WI38 (cell line): ENCODE data around the gene MYOF.

Source experiments
- H3K4me3 ChIP-seq: 2 replicates; pipeline ENCODE4 v1.5.1; 2011; ENCODE audit warnings: low read depth, mild to moderate bottlenecking, control low read depth, low read length
- TF ChIP-seq, protein P1 (sequence below): IDR thresholded peaks from 2 replicates; pipeline ENCODE4 v1.5.1; 2012; ENCODE audit warnings: low read depth, mild to moderate bottlenecking, control low read depth, low read length

Gene MYOF

DNA sequence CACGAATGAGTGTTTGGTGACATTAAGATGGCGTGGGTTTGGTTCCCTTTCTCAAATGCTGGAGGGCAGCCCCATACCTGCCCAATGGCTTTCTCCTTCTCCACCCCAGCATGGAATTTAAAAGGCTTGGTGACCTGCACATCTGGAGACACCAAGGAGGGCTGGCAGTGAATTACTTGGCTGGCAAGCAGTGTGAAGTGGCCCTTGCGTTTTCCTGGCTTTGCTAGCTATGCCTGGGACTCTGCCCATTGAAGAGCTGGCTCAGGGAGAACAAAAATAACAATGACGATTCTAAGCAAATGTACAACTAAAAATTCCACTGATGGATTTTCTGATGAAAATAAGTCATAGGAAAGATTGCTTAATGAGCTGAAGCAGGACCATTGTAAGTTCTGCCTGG is 204.8 kb downstream of the MYOF start:
- TF ChIP-seq, protein P1, sequence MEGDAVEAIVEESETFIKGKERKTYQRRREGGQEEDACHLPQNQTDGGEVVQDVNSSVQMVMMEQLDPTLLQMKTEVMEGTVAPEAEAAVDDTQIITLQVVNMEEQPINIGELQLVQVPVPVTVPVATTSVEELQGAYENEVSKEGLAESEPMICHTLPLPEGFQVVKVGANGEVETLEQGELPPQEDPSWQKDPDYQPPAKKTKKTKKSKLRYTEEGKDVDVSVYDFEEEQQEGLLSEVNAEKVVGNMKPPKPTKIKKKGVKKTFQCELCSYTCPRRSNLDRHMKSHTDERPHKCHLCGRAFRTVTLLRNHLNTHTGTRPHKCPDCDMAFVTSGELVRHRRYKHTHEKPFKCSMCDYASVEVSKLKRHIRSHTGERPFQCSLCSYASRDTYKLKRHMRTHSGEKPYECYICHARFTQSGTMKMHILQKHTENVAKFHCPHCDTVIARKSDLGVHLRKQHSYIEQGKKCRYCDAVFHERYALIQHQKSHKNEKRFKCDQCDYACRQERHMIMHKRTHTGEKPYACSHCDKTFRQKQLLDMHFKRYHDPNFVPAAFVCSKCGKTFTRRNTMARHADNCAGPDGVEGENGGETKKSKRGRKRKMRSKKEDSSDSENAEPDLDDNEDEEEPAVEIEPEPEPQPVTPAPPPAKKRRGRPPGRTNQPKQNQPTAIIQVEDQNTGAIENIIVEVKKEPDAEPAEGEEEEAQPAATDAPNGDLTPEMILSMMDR: no peak

DNA sequence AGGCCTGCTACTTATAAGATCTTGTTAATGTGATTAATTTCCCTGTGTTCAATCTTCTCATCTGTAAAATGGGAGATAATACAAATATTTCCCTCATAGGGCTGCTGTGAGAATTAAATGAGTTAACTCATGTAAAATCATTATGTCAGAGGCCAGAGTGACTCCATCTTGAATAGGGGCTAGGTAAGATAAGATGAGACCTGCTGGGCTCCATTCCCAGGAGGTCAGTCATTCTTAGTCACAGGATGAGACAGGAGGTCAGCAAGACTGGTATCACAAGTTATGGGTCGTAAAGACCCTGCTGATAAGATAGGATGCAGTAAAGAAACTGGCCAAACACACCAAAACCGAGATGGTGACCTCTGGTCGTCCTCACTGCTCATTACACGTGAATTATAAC is 207.7 kb downstream of the MYOF start:
- no peak overlapping the region for H3K4me3 ChIP-seq
- TF ChIP-seq, protein P1: no peak

More for the DNA sequence above, 204.8 kb downstream of the MYOF start:
- H3K4me3 ChIP-seq: no peak overlapping the region

DNA sequence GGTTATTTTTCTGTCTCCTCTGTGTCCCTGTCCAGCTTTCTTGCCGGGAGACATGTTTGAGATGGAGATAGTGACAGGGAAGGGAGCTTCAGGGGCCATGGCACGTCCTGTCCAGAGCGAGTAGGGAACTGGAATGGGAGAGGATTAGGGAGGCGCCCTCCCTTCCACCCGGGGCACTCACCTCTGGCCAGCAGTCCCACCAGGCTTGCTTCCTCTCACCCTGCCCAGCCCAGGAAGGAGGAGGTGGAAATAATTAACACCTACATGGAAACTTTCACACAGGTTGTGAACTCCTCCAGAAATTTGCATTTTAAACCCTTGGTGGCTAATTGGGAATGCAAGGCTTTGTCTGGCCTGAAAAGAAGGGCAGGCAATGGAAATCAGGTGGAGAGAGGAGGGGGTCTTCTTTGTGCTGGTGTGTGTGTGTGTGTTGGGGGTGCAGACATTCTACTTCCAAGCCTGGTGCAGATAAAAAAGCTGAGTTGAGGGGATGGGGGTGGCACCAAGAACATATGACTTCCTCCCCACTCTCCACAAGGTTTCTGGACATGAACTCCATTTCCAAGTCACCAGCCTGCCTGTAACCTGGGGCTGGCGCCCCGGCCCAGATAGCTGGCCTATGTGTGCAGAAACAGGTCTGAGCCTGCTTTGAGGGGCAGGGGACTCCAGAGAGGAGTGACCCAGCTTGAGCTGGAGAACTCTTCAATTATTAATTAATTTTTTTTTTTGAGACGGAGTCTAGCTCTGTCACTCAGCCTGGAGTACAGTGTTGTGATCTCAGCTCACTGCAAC is 209.1 kb downstream of the MYOF start:
- TF ChIP-seq, protein P1: no peak
- no peak overlapping the region for H3K4me3 ChIP-seq

DNA sequence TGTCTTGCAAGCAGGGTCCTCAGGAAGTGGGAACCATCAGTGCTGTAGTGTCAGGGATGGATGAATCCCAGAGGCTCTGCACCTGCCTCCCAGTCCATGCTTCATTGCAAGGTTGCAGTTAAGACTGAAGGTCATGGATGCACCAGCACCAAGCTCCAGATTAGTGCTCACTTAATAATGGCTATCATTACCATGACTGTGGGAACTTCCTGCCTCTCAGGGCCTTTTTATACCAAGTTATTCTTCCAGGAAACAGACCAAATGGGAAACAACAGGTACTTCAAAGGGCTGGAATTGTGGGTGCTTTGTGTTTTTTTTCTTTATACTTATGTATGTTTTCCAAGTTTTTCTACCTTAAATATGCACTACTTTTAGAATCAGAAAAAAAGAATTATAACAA is 210.8 kb downstream of the MYOF start:
- TF ChIP-seq, protein P1: no peak
- no peak overlapping the region for H3K4me3 ChIP-seq

DNA sequence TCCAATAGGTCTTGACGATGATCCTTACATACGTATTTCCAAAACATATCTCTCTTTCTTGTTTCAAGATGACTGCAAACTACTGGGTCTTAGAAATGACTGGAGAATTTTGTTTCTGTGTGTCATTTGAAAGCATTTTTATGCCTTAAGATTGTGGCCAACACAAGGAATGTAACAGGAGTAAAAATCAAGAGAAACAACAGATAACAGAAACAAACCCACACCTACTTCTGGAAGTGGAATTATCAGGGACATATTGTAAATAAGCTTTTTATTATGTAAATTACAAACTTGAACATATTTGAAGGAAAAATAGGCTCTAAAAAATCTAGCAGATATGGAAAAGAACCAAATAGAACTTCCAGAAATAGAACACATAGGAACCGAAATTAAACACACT is 212.9 kb downstream of the MYOF start:
- no peak overlapping the region for H3K4me3 ChIP-seq
- TF ChIP-seq, protein P1: no peak

DNA sequence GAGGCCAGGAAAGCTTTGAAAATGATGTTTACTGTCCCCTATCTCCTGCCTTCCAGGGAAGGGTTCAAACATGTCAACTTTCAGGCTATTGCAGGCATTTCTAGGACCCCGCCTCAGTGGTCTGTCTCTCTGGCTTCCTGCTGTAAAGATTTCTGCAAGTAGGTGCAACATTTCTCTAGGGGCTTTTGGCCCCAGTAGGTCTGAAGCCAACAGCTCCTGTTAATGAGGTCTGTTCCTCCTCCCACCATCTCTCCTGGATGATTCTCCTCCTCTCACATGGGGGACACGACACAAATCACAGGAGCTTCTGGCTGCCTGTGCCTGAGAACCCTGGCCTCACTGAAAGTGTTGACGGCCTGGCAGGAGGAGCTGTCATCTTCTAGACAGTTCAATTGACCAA is 214.1 kb downstream of the MYOF start:
- no peak overlapping the region for H3K4me3 ChIP-seq
- TF ChIP-seq, protein P1: no peak

DNA sequence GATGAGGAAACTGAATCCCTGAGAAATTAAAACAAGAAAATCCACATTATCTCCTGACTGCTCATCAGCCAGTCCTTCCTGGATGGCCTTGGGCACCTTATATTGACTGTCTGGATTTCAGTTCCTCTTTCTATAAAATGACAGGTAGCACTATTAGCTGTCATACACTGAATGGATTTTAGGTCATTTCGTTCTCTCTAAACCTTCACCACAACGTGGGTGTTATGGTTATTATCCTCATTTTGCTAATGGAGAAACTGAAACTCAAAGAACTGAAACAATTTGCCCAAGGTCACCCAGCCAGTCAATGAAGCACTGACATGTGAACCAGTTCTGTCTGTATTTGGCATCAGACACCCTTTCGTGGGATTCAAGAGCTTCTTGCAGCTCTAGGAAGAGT is 214.6 kb downstream of the MYOF start:
- TF ChIP-seq, protein P1: no peak
- H3K4me3 ChIP-seq: no peak overlapping the region
